Left ventricle myocardium inferior (tissue), 1 donor: Measurements from ENCODE around the gene TSSC4. TPM values are rescaled to one million over a fixed set of nuclear protein-coding genes. Genes with fewer than 3 reads are reported as not detected.

Source experiments
- DNase-seq: peaks from one replicate; pipeline ENCODE4 v3.0.0-alpha.2; 2020
- H3K27ac ChIP-seq: fragments of 200-600 bp; replicated peaks from 2 replicates; pipeline ENCODE4 v1.8.0; 2021
- H3K27me3 ChIP-seq: fragments of 200-600 bp; 2 replicates; pipeline ENCODE4 v1.8.0; 2021; ENCODE audit warnings: low read depth
- H3K36me3 ChIP-seq: fragments of 200-600 bp; 2 replicates; pipeline ENCODE4 v1.8.0; 2021
- H3K4me1 ChIP-seq: fragments of 200-600 bp; 2 replicates; pipeline ENCODE4 v1.8.0; 2021
- H3K4me3 ChIP-seq: fragments of 200-600 bp; 2 replicates; pipeline ENCODE4 v1.8.0; 2021; ENCODE audit warnings: mild to moderate bottlenecking, moderate library complexity
- H3K9me3 ChIP-seq: fragments of 200-600 bp; replicated peaks from 2 replicates; pipeline ENCODE4 v1.8.0; 2021
- CTCF ChIP-seq: fragments of 200-600 bp; IDR thresholded peaks from 2 replicates; pipeline ENCODE4 v1.8.0; 2021; ENCODE audit warnings: antibody characterized with exemption, mild to moderate bottlenecking, borderline replicate concordance
- intact Hi-C: fragments of 100-400 bp; cut with micrococcal nuclease; formaldehyde crosslinking; loops from one replicate; pipeline ENCODE4 v1.11.0; 2022
- total RNA-seq: library from RNA; stranded (reverse); fragmentation: NEBNext Ultra II Directional; extraction: Animal tissue kit (Norgen Biotek cat#: 25700); gene quantifications from one replicate; pipeline ENCODE4 v1.2.1, GENCODE V29; 2021
- donor health status: DM: no; HTN: yes; CAD: no; lungs with severe emphysema.

The TSSC4 gene
- total RNA-seq, 1 donor from 2014 or later: 31.7 TPM

- peaks cover 19% of the 10 kb centered on the region for H3K36me3 ChIP-seq
- H3K4me3 ChIP-seq: no peak overlapping the region
- no peak overlapping the region for H3K27ac ChIP-seq
- H3K27me3 ChIP-seq: peaks cover 7% of the 10 kb centered on the region
- no peaks in the 10 kb centered on the region for H3K9me3 ChIP-seq
- DNase-seq: no peak
- intact Hi-C loops: no loop called here
- peaks cover 5% of the 10 kb centered on the region for H3K4me1 ChIP-seq
- no peak for TF ChIP-seq CTCF
These were observed 6.4 kb downstream of the TSSC4 start for GRCh38 chr11:2406878-2407410.

DNA sequence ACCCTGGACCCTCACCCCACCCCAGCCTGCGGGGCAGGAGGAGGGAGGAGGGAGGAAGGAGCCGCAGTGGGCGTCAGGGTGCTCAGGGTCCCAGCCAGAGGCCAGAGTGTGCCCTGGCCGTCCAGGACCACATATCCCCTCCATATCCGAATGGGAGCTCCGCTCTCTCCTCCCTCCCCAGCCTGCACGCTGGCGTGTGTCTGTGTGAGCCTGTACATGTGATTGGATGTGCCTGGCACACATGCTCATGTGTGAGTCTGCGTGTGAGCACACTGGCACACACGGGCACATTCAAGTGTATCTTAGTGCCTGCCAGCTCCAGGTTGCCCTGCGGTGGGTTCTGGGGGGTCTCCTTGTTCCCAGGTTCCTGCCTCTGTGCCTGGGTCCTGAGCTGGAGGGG lies 8.1 kb downstream of the TSSC4 start:
- H3K4me1 ChIP-seq: no peaks in the 10 kb centered on the region
- DNase-seq: no peak
- no peak for TF ChIP-seq CTCF
- H3K9me3 ChIP-seq: no peaks in the 10 kb centered on the region
- no peak overlapping the region for H3K4me3 ChIP-seq
- H3K27me3 ChIP-seq: peaks cover 7% of the 10 kb centered on the region
- intact Hi-C loops: no loop called here
- no peak overlapping the region for H3K27ac ChIP-seq
- peaks cover 2% of the 10 kb centered on the region for H3K36me3 ChIP-seq

GRCh38 chr11:2409126-2409525 lies 8.6 kb downstream of the TSSC4 start:
- intact Hi-C loops: no loop called here

DNA sequence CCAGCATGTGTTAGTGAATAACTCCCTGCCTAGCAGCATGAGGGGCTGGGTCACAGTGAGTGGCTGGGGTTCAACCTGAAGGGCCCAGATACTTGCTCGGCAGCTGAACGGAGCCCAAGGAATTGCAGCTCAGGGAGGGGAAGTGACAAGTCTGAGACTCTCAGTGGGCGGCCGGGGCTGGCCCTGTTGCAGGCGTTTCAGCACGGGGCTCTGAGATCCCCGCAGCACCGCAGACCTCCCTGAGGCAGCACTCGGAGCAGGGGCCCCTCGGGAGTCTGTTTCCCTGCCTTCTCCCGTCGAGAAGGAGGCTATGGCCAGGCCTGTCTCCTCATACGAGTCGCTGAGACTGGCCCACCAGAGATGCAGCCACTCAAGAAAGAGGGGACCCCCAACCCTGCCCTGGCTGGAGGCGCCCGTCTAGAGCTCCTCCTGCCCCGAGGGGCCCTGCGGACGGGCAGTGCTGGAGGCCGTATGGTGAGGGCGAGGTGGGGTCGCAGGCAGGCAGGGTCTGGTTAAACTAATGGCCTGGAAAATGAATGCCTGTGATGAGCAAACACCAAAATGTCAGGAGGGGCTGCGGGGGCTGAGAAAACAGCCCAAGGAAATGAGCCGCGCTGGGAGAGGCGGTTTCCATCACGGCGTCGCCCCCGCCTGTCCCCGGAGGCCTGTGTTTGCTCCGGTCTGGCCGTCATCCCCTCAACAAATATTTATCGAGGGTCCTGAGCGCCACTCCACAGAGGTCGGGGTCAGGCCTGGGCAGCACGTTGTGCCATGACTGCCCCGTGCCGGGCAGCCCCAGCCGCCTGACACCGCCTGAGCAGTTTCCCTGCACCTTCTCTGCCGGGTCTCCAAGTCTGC lies 9.3 kb downstream of the TSSC4 start:
- DNase-seq: no peak
- H3K36me3 ChIP-seq: no peaks in the 10 kb centered on the region
- H3K4me3 ChIP-seq: no peak overlapping the region
- no peak overlapping the region for H3K27ac ChIP-seq
- H3K27me3 ChIP-seq: peaks cover 7% of the 10 kb centered on the region
- H3K4me1 ChIP-seq: no peaks in the 10 kb centered on the region
- no peaks in the 10 kb centered on the region for H3K9me3 ChIP-seq
- no peak for TF ChIP-seq CTCF
- intact Hi-C loops: loop anchor here (10.0 kb wide), 1 partner anchor 215 kb away; no protein-coding TSS in a partner anchor

More at GRCh38 chr11:2409126-2409525, 8.6 kb downstream of the TSSC4 start:
- Histone ChIP-seq H3K9me3 (no peaks in the 10 kb centered on the region), H3K36me3 (no peaks in the 10 kb centered on the region), H3K27me3 (peaks cover 7% of the 10 kb centered on the region), H3K4me3 (no peak overlapping the region), H3K4me1 (no peaks in the 10 kb centered on the region), H3K27ac (no peak overlapping the region)
- DNase-seq: no peak
- no peak for TF ChIP-seq CTCF

GRCh38 chr11:2410616-2411015 lies 10.1 kb downstream of the TSSC4 start:
- H3K4me1 ChIP-seq: no peaks in the 10 kb centered on the region
- intact Hi-C loops: loop anchor here (10.0 kb wide), 1 partner anchor 216 kb away; no protein-coding TSS in a partner anchor

More at GRCh38 chr11:2410616-2411015, 10.1 kb downstream of the TSSC4 start:
- Histone ChIP-seq H3K27ac (no peak overlapping the region), H3K9me3 (no peaks in the 10 kb centered on the region), H3K36me3 (no peaks in the 10 kb centered on the region), H3K27me3 (peaks cover 7% of the 10 kb centered on the region), H3K4me3 (no peak overlapping the region)
- TF ChIP-seq CTCF: no peak
- DNase-seq: no peak
